Choroid plexus epithelial cell (primary cell): Measurements from ENCODE around the gene HDAC7.

ENCODE experiments used
- DNase-seq: peaks from one replicate; pipeline ENCODE4 v3.0.0-alpha.2; 2010; ENCODE audit warnings: low read depth
- H3K4me3 ChIP-seq: 2 replicates; pipeline ENCODE4 v1.5.1; 2011; ENCODE audit warnings: low read depth, mild to moderate bottlenecking, control low read depth, low read length, moderate library complexity
- TF ChIP-seq, protein P1 (sequence below): conservative IDR thresholded peaks from 2 replicates; pipeline ENCODE4 v1.5.1; 2011; ENCODE audit warnings: low read depth, mild to moderate bottlenecking, control low read depth, inconsistent platforms, low read length, moderate library complexity

HDAC7 gene

GRCh38 chr12:47789712-47790489, 29.8 kb downstream of the HDAC7 start:
- no peak for DNase-seq
- TF ChIP-seq, protein P1, sequence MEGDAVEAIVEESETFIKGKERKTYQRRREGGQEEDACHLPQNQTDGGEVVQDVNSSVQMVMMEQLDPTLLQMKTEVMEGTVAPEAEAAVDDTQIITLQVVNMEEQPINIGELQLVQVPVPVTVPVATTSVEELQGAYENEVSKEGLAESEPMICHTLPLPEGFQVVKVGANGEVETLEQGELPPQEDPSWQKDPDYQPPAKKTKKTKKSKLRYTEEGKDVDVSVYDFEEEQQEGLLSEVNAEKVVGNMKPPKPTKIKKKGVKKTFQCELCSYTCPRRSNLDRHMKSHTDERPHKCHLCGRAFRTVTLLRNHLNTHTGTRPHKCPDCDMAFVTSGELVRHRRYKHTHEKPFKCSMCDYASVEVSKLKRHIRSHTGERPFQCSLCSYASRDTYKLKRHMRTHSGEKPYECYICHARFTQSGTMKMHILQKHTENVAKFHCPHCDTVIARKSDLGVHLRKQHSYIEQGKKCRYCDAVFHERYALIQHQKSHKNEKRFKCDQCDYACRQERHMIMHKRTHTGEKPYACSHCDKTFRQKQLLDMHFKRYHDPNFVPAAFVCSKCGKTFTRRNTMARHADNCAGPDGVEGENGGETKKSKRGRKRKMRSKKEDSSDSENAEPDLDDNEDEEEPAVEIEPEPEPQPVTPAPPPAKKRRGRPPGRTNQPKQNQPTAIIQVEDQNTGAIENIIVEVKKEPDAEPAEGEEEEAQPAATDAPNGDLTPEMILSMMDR = no peak
- no peak overlapping the region for H3K4me3 ChIP-seq

GRCh38 chr12:47789141-47789540, 30.6 kb downstream of the HDAC7 start:
- no peak overlapping the region for H3K4me3 ChIP-seq
- TF ChIP-seq, protein P1 = no peak

GRCh38 chr12:47787596-47788319, 31.9 kb downstream of the HDAC7 start:
- H3K4me3 ChIP-seq = no peak overlapping the region
- no peak for DNase-seq
- TF ChIP-seq, protein P1 = no peak

More at GRCh38 chr12:47789141-47789540, 30.6 kb downstream of the HDAC7 start:
- no peak for DNase-seq

GRCh38 chr12:47786662-47787280, 32.9 kb downstream of the HDAC7 start:
- no peak for DNase-seq
- TF ChIP-seq, protein P1 = no peak
- H3K4me3 ChIP-seq = no peak overlapping the region

DNA sequence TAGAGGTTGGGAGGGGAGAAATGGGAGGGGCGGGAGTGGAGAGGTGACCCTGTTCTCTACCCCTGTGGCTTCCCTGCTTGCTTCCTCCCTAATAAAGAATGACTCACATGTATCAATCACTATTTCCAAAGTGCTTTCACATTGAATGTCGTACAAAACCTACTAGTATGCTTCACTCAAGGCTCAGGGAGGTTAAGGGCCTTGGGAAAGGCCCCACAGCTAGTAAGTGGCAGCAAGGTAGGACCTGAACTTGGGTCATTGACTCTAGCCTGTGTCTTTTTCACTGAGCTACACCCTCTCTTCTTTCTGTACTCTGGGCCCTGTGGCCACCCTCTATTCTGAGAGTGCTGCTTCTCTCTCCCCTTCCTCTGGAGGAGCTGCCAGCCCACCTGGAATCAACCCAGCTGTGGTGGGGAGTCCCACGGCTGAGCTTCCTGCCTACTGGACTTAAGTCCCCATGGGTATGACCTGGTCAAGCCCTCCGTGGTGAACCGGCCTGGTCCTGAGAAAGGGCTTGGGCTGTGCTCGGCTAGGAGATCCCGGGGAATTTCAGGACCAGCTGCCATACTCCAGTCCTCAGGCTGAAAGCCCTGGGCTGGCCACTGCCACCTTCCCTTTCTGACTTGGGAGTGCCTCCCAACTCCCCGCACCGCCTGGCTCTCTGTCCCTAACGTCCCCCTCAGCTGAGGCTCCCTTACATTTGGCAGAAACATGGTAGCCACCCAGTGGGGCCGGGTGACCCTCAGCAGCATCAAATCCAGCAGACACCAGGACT, 33.6 kb downstream of the HDAC7 start:
- no peak for DNase-seq
- TF ChIP-seq, protein P1 = no peak
- no peak overlapping the region for H3K4me3 ChIP-seq

DNA sequence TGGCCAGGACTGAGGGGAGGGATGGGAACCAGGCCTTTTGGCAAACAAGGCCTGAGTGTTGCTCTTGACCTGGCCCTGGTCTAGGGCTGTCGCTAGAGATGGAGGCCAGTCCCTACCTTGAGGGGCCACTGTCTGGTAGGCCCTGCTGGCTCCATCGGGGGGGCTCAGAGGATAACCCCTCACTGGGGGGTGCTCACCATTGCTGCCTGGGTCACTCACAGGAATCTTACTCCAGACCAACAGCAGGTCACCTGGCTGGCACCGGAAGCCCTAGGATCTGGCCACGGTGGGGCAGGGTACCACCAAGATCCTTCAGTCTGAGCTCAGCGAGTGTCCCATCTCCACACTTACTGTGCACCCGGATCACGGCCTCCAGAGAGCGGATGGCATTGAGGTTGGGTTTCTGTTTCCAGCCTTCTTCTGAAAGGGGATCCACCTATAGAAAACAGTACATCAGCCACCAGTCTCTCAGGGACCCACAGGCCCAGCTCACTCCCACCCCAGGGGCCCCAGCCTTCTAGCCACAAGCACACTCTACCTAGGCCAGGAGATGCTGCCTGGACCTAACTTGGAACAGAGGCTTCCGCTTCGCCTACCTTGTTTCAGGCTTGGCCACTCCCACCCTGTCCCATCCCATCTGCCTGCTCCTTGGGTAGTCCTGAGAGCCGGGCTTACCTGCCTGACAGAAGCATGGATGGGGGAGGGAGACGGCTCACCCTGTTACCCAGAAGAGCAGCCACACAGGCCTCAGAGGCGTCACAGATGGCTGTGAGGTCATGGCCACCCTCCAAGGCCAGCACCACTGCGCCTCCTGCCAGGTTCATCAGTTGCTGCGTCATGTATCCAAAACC, 34.4 kb downstream of the HDAC7 start:
- DNase-seq = no peak
- TF ChIP-seq, protein P1 = no peak

More for the DNA sequence above, 34.4 kb downstream of the HDAC7 start:
- H3K4me3 ChIP-seq = no peak overlapping the region
